Osteoblast (primary cell): Measurements from ENCODE around the gene IPO11. TPM values are rescaled to one million over a fixed set of nuclear protein-coding genes. Genes with fewer than 3 reads are reported as not detected.
A peak's percentile ranks its signal among the peaks of the same experiment; 100 is the strongest.

Experiments
- DNase-seq: peaks from one replicate; pipeline ENCODE4 v3.0.0; 2011; ENCODE audit warnings: low spot score, mixed read lengths; ENCODE audit not compliant: insufficient read length; ENCODE audit errors: missing footprints
- H2AFZ ChIP-seq: 2 replicates; pipeline ENCODE4 v1.6.0; 2011; ENCODE audit warnings: mild to moderate bottlenecking, low read length
- H3K27ac ChIP-seq: 2 replicates; pipeline ENCODE4 v1.5.1; 2011; ENCODE audit warnings: mild to moderate bottlenecking, low read depth, low read length, moderate library complexity
- H3K27me3 ChIP-seq: 2 replicates; pipeline ENCODE4 v1.6.0; 2012; ENCODE audit warnings: mild to moderate bottlenecking, control low read depth, inconsistent platforms, low read length, moderate library complexity; ENCODE audit not compliant: insufficient read depth
- H3K36me3 ChIP-seq: 2 replicates; pipeline ENCODE4 v1.5.1; 2011; ENCODE audit warnings: mild to moderate bottlenecking, low read length, control low read depth, moderate library complexity; ENCODE audit not compliant: insufficient read depth
- H3K4me1 ChIP-seq: 2 replicates; pipeline ENCODE4 v1.5.1; 2011; ENCODE audit warnings: mild to moderate bottlenecking, low read length, control low read depth, moderate library complexity; ENCODE audit not compliant: insufficient read depth
- H3K4me2 ChIP-seq: 2 replicates; pipeline ENCODE4 v1.6.0; 2011; ENCODE audit warnings: mild to moderate bottlenecking, low read length; ENCODE audit not compliant: insufficient read depth
- H3K4me3 ChIP-seq: fragments of 200-600 bp; sonication (generic); 3 replicates; pipeline ENCODE4 v1.5.1; 2012; ENCODE audit warnings: mild to moderate bottlenecking, low read length, inconsistent platforms; ENCODE audit not compliant: insufficient read depth
- H3K79me2 ChIP-seq: 2 replicates; pipeline ENCODE4 v1.6.0; 2012; ENCODE audit warnings: mild to moderate bottlenecking, low read length, control low read depth, inconsistent platforms; ENCODE audit not compliant: insufficient read depth
- H3K9me3 ChIP-seq: 2 replicates; pipeline ENCODE4 v1.5.1; 2011; ENCODE audit warnings: low read depth, low read length, control low read depth
- H4K20me1 ChIP-seq: 2 replicates; pipeline ENCODE4 v1.6.0; 2012; ENCODE audit warnings: mild to moderate bottlenecking, low read length, control low read depth; ENCODE audit not compliant: insufficient read depth
- CTCF ChIP-seq: IDR thresholded peaks from 2 replicates; pipeline ENCODE4 v1.5.1; 2011; ENCODE audit warnings: mild to moderate bottlenecking, low read depth, low read length, moderate library complexity; ENCODE audit errors: extremely low read depth
- total RNA-seq: library from RNA; depleted of rRNA; stranded (reverse); fragments of >200 nt; gene quantifications from 2 replicates; pipeline ENCODE4 v1.2.3, GENCODE V29; 2012

IPO11 gene
- total RNA-seq, 1 donor, result 24.2 TPM

- Histone ChIP-seq H3K9me3 (no peaks in the 10 kb centered on the region), H3K27me3 (no peaks in the 10 kb centered on the region), H4K20me1 (no peaks in the 10 kb centered on the region), H3K4me3 (no peak overlapping the region), H2AFZ (no peak overlapping the region), H3K36me3 (peaks cover 11% of the 10 kb centered on the region), H3K27ac (no peak overlapping the region), H3K4me1 (no peaks in the 10 kb centered on the region), H3K79me2 (no peaks in the 10 kb centered on the region), H3K4me2 (no peak overlapping the region)
- no peak for DNase-seq
- no peak for TF ChIP-seq CTCF
Observed at GRCh38 chr5:62448528-62448927, 36.0 kb downstream of the IPO11 start.

GRCh38 chr5:62450259-62450658, 37.7 kb downstream of the IPO11 start:
- H3K9me3 ChIP-seq, result no peaks in the 10 kb centered on the region
- H3K4me3 ChIP-seq, result no peak overlapping the region
- H3K36me3 ChIP-seq, result peaks cover 11% of the 10 kb centered on the region
- no peak overlapping the region for H3K4me2 ChIP-seq
- no peak overlapping the region for H3K27ac ChIP-seq
- H3K79me2 ChIP-seq, result no peaks in the 10 kb centered on the region
- DNase-seq, result no peak
- H3K27me3 ChIP-seq, result no peaks in the 10 kb centered on the region
- H4K20me1 ChIP-seq, result no peaks in the 10 kb centered on the region
- no peak overlapping the region for H2AFZ ChIP-seq
- no peak for TF ChIP-seq CTCF
- no peaks in the 10 kb centered on the region for H3K4me1 ChIP-seq

- H3K4me2 ChIP-seq, result no peak overlapping the region
Observed at GRCh38 chr5:62457071-62457470, 44.5 kb downstream of the IPO11 start.

GRCh38 chr5:62460578-62460983, 48.0 kb downstream of the IPO11 start:
- no peak overlapping the region for H3K27ac ChIP-seq
- no peaks in the 10 kb centered on the region for H3K27me3 ChIP-seq
- TF ChIP-seq CTCF, result peak; percentile 84
- no peak overlapping the region for H2AFZ ChIP-seq
- no peaks in the 10 kb centered on the region for H3K36me3 ChIP-seq
- H3K4me1 ChIP-seq, result peaks cover 9% of the 10 kb centered on the region
- H3K4me2 ChIP-seq, result no peak overlapping the region
- H3K9me3 ChIP-seq, result no peaks in the 10 kb centered on the region
- no peak for DNase-seq
- peaks cover 12% of the 10 kb centered on the region for H3K79me2 ChIP-seq
- H3K4me3 ChIP-seq, result no peak overlapping the region
- no peaks in the 10 kb centered on the region for H4K20me1 ChIP-seq

More at GRCh38 chr5:62457071-62457470, 44.5 kb downstream of the IPO11 start:
- peak overlapping the region; percentile 37 for H3K27ac ChIP-seq
- TF ChIP-seq CTCF, result no peak
- H3K36me3 ChIP-seq, result peaks cover 5% of the 10 kb centered on the region
- no peak overlapping the region for H2AFZ ChIP-seq
- no peaks in the 10 kb centered on the region for H3K27me3 ChIP-seq
- DNase-seq, result peak; percentile 73
- peaks cover 12% of the 10 kb centered on the region for H3K79me2 ChIP-seq
- peaks cover 7% of the 10 kb centered on the region for H3K4me1 ChIP-seq
- H4K20me1 ChIP-seq, result no peaks in the 10 kb centered on the region
- no peak overlapping the region for H3K4me3 ChIP-seq
- H3K9me3 ChIP-seq, result no peaks in the 10 kb centered on the region
